OCI-LY3 (cell line): ENCODE measurements around the gene TAS1R1.

Source experiments
- EZH2phosphoT487 ChIP-seq: fragments of 200-600 bp; shearing (Covaris generic); IDR thresholded peaks from 2 replicates; pipeline ENCODE4 v1.6.1; 2018; ENCODE audit warnings: antibody characterized with exemption, mixed run types, low read depth
- TF ChIP-seq, protein P1 (sequence below): fragments of 200-600, 300-600 bp; sonication (generic); IDR thresholded peaks from 2 replicates; pipeline ENCODE4 v1.5.1; 2014; ENCODE audit warnings: antibody characterized with exemption, low read length, low read depth

DNA sequence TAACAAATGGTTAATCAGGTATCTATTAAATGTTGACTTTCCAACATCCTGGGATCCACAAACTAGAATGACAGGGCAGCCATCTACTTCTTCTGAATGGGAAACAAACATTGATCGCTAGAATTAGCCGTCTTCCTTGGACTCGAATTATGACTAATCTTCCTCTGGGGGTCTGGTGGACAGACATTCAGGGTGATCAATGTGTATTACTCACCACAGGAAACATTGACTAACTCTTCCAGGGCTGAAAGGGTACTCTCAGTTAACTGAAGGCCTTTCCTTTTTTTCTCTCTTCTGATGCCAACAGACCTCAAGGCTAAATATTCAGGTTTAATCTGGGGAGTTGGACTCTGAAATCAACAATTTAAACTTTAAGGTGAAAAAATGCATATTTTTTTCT, 10.3 kb upstream of the TAS1R1 start:
- TF ChIP-seq, protein P1, sequence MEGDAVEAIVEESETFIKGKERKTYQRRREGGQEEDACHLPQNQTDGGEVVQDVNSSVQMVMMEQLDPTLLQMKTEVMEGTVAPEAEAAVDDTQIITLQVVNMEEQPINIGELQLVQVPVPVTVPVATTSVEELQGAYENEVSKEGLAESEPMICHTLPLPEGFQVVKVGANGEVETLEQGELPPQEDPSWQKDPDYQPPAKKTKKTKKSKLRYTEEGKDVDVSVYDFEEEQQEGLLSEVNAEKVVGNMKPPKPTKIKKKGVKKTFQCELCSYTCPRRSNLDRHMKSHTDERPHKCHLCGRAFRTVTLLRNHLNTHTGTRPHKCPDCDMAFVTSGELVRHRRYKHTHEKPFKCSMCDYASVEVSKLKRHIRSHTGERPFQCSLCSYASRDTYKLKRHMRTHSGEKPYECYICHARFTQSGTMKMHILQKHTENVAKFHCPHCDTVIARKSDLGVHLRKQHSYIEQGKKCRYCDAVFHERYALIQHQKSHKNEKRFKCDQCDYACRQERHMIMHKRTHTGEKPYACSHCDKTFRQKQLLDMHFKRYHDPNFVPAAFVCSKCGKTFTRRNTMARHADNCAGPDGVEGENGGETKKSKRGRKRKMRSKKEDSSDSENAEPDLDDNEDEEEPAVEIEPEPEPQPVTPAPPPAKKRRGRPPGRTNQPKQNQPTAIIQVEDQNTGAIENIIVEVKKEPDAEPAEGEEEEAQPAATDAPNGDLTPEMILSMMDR: no peak
- TF ChIP-seq EZH2phosphoT487: no peak
